K562 (cell line): ENCODE results near the gene ARSJ. TPM values are rescaled to one million over a fixed set of nuclear protein-coding genes. Genes with fewer than 3 reads are reported as not detected.

Experiments used
- ATAC-seq: fragments of 200-7000 bp; cut with Tn5 transposase; 3 replicates; pipeline ENCODE4 v1.9.1; 2020; ENCODE audit warnings: moderate library complexity
- BruUV-seq: library from RNA; stranded (reverse); fragments of 400-500 nt; replicated peaks from 2 replicates; lab custom pipeline; 2021; lab: Mats Ljungman, UMichigan
- CTCF ChIA-PET: fragments of 300-600 bp; formaldehyde crosslinking; extraction: SDS; loops from one replicate; lab custom pipeline; 2021; ENCODE audit warnings: low intra/inter-chr PET ratio; lab: Yijun Ruan, JAX
- POLR2A ChIA-PET: fragments of 300-600, 350-650 bp; sonication (Branson Sonifier 250); formaldehyde crosslinking; extraction: SDS; loops from one replicate; lab custom pipeline; 2021; ENCODE audit warnings: antibody characterized with exemption, inconsistent platforms; lab: Yijun Ruan, JAX
- DNase-seq, 4 experiments: peaks; one replicate each; pipeline versions ENCODE4 v3.0.0 to v3.0.0-alpha.2; 2011 to 2018; ENCODE audit warnings: low spot score in 3 of 4, mixed read lengths in 3 of 4; ENCODE audit errors: extremely low read depth in 1 of 4
- FAIRE-seq: peaks from 2 replicates; lab custom pipeline; 2011; peaks lifted over from hg19 to GRCh38; lab: Jason Lieb, UNC
- H2AFZ ChIP-seq: 2 replicates; pipeline ENCODE4 v1.6.0; 2011; ENCODE audit warnings: low read depth, low read length, control low read depth, inconsistent platforms
- H3K27ac ChIP-seq: fragments of 200-600 bp; 3 replicates; pipeline ENCODE4 v1.8.0; 2011; ENCODE audit warnings: low read depth, mild to moderate bottlenecking, control low read depth, inconsistent platforms, low read length, moderate library complexity, mixed read lengths; ENCODE audit errors: extremely low read depth
- H3K27me3 ChIP-seq, 2 experiments: fragments of 300-600 bp in 1 of 2; 2 replicates in 1 of 2; 3 replicates in 1 of 2; pipeline versions ENCODE4 v1.6.0 to v1.8.0; 2011; ENCODE audit warnings: inconsistent platforms in 2 of 2, low read length in 2 of 2, mild to moderate bottlenecking in 1 of 2, mixed read lengths in 1 of 2, moderate library complexity in 1 of 2; ENCODE audit not compliant: control insufficient read depth in 2 of 2, insufficient read depth in 2 of 2
- H3K36me3 ChIP-seq: fragments of 300-600 bp; 3 replicates; pipeline ENCODE4 v1.8.0; 2011; ENCODE audit warnings: mild to moderate bottlenecking, low read length, inconsistent platforms; ENCODE audit not compliant: control insufficient read depth, insufficient read depth
- H3K4me1 ChIP-seq, 2 experiments: fragments of 200-600 bp in 1 of 2; replicated peaks in 1 of 2; 2 replicates in 1 of 2; 3 replicates in 1 of 2; pipeline versions ENCODE4 v1.5.1 to v1.8.0; 2011; ENCODE audit warnings: inconsistent platforms in 2 of 2, low read length in 2 of 2, mild to moderate bottlenecking in 1 of 2, mixed read lengths in 1 of 2, moderate library complexity in 1 of 2; ENCODE audit not compliant: control insufficient read depth in 2 of 2, insufficient read depth in 2 of 2
- H3K4me2 ChIP-seq: 2 replicates; pipeline ENCODE4 v1.6.1; 2011; ENCODE audit warnings: low read length, control low read depth, inconsistent platforms, mixed read lengths; ENCODE audit not compliant: insufficient read depth
- H3K4me3 ChIP-seq: fragments of 200-600 bp; sonication (generic), shearing (Covaris generic); 2 replicates; pipeline ENCODE4 v1.5.1; 2016; ENCODE audit warnings: control low read depth, inconsistent platforms
- H3K79me2 ChIP-seq: fragments of 200-600 bp; 3 replicates; pipeline ENCODE4 v1.8.0; 2011; ENCODE audit warnings: low read length, inconsistent platforms; ENCODE audit not compliant: control insufficient read depth, insufficient read depth
- H3K9ac ChIP-seq, 2 experiments: 2 replicates each; pipeline versions ENCODE4 v1.6.0 to v1.6.1; 2011; ENCODE audit warnings: low read depth in 2 of 2, low read length in 2 of 2, control low read depth in 1 of 2, inconsistent platforms in 1 of 2, mild to moderate bottlenecking in 1 of 2, mixed read lengths in 1 of 2; ENCODE audit not compliant: insufficient read depth in 1 of 2
- H3K9me1 ChIP-seq: one replicate; pipeline ENCODE4 v1.6.0; 2011; ENCODE audit warnings: inconsistent platforms, mild to moderate bottlenecking, low read length, moderate library complexity; ENCODE audit not compliant: control insufficient read depth, insufficient read depth
- H3K9me3 ChIP-seq: replicated peaks from 2 replicates; pipeline ENCODE4 v1.5.1; 2011; ENCODE audit warnings: low read depth, low read length, inconsistent platforms; ENCODE audit not compliant: control insufficient read depth, insufficient read depth
- H4K20me1 ChIP-seq: replicated peaks from 2 replicates; pipeline ENCODE4 v1.6.1; 2011; ENCODE audit warnings: low read length, inconsistent platforms, mixed read lengths; ENCODE audit not compliant: control insufficient read depth, insufficient read depth
- CCNT2 ChIP-seq: IDR thresholded peaks from 2 replicates; pipeline ENCODE4 v1.6.1; 2011; ENCODE audit warnings: borderline replicate concordance, low read depth, mild to moderate bottlenecking, moderate library complexity, mixed read lengths, low read length; ENCODE audit not compliant: insufficient read length; ENCODE audit errors: extremely low read depth
- E2F8 ChIP-seq: fragments of 450-650 bp; IDR thresholded peaks from 2 replicates; pipeline ENCODE4 v1.7.1; 2018; ENCODE audit warnings: mild to moderate bottlenecking, low read depth; ENCODE audit not compliant: partially characterized antibody
- HMGXB4 ChIP-seq: sonication (generic); formaldehyde crosslinking; IDR thresholded peaks from 2 replicates; pipeline ENCODE4 v1.8.1; 2023; ENCODE audit warnings: mild to moderate bottlenecking, missing genetic modification reagents
- KLF1 ChIP-seq: fragments of 450-650 bp; IDR thresholded peaks from 2 replicates; pipeline ENCODE4 v1.6.1; 2016; ENCODE audit warnings: missing genetic modification characterization, missing compliant biosample characterization
- NFIX ChIP-seq: fragments of 250-450 bp; sonication (Bioruptor Pico); IDR thresholded peaks from 2 replicates; pipeline ENCODE4 v1.4.0; 2020; ENCODE audit warnings: low read depth, mild to moderate bottlenecking, moderate library complexity
- RUNX1 ChIP-seq: sonication (generic); IDR thresholded peaks from 2 replicates; pipeline ENCODE4 v1.6.1; 2016; ENCODE audit warnings: antibody characterized with exemption, low read depth
- SMAD2 ChIP-seq: fragments of 150-350 bp; IDR thresholded peaks from 2 replicates; pipeline ENCODE4 v1.6.1; 2014; ENCODE audit warnings: low read depth, mild to moderate bottlenecking, low read length
- WGBS: fragments of 100-300 bp; shearing (Covaris generic); methylation state at CpG from one replicate; pipeline ENCODE4 v1.1.6; 2016; ENCODE audit warnings: low coverage, mixed read lengths; ENCODE audit not compliant: insufficient coverage; ENCODE audit errors: missing lambda C conversion rate; 5-methylcytosine and 5-hydroxymethylcytosine counted together
- in situ Hi-C: fragments of 300-500 bp; cut with MboI; formaldehyde crosslinking; loops from 4 replicates; pipeline ENCODE4 v1.15.0; 2018; ENCODE audit warnings: inconsistent platforms, mixed read lengths
- intact Hi-C: fragments of 100-400 bp; cut with micrococcal nuclease; formaldehyde crosslinking; loops from 2 replicates; pipeline ENCODE4 v1.14.2; 2022
- polyA plus RNA-seq, 8 experiments: library from polyadenylated mRNA; depleted of rRNA in 4 of 8; stranded (reverse) in 5 of 8; unstranded in 3 of 8; fragments of >200 nt; fragmentation: Nextera tagmentation in 2 of 8; fragmentation: Illumina TruSeq in 1 of 8; extraction: Ambion mirVana in 2 of 8; extraction: Trizol in 1 of 8; gene quantifications; 2 replicates each; pipeline versions ENCODE4 v1.2.1 to v1.2.3, GENCODE V29; 2011 to 2014; ENCODE audit warnings: inconsistent platforms in 1 of 8, missing spikeins in 1 of 8
- total RNA-seq, 7 experiments: library from RNA; depleted of rRNA in 6 of 7; stranded (reverse); fragments of >200 nt in 6 of 7; fragmentation: Illumina TruSeq in 2 of 7; extraction: Trizol in 2 of 7; gene quantifications; 2 replicates each; pipeline versions ENCODE4 v1.2.1 to v1.2.3, GENCODE V29; 2011 to 2021; ENCODE audit warnings: low replicate concordance in 1 of 7

Gene ARSJ
- total and polyA plus RNA-seq, 9 of the 15 experiments (the other 6 are each of a cell fraction or from before 2014, with no cell fraction given): not detected

GRCh38 chr4:113960684-113961321 is 18.6 kb downstream of the ARSJ start:
- FAIRE-seq: no peak
- H3K27me3 ChIP-seq: no peaks in the 10 kb centered on the region
- H4K20me1 ChIP-seq: no peaks in the 10 kb centered on the region
- no peak for TF ChIP-seq HMGXB4 (CRISPR knock-in tag)
- TF ChIP-seq SMAD2: no peak
- no peak for TF ChIP-seq RUNX1
- no peak for TF ChIP-seq CCNT2
- TF ChIP-seq NFIX (CRISPR knock-in tag): no peak
- no peak for TF ChIP-seq KLF1 (tag)
- no peak for TF ChIP-seq E2F8
- no peaks in the 10 kb centered on the region for H3K9me1 ChIP-seq
- no peaks in the 10 kb centered on the region for H3K79me2 ChIP-seq
- H2AFZ ChIP-seq: no peak overlapping the region
- in situ Hi-C loops: no loop called here
- H3K27ac ChIP-seq: no peak overlapping the region
- H3K4me2 ChIP-seq: no peak overlapping the region
- no peak overlapping the region for H3K4me3 ChIP-seq
- no peak overlapping the region for H3K9ac ChIP-seq
- H3K4me1 ChIP-seq: no peaks in the 10 kb centered on the region
- 0% methylated on average over 3 of the region's 3 CpGs for WGBS
- no peak for ATAC-seq
- intact Hi-C loops: no loop called here
- BruUV-seq: no TSS peak
- H3K36me3 ChIP-seq: no peaks in the 10 kb centered on the region
- CTCF ChIA-PET: no interaction called here
- no peak for DNase-seq
- H3K9me3 ChIP-seq: no peaks in the 10 kb centered on the region
- POLR2A ChIA-PET: no interaction called here
